AG10803 (cell line): Measurements from ENCODE around the gene B3GAT1.

Experiments used
- DNase-seq: peaks from one replicate; pipeline ENCODE4 v3.0.0; 2010; ENCODE audit warnings: low read depth
- H3K4me3 ChIP-seq: 2 replicates; pipeline ENCODE4 v1.5.1; 2011; ENCODE audit warnings: mild to moderate bottlenecking, low read length, control low read depth
- TF ChIP-seq, protein P1 (sequence below): conservative IDR thresholded peaks from 2 replicates; pipeline ENCODE4 v1.5.1; 2011; ENCODE audit warnings: mild to moderate bottlenecking, low read length, control low read depth, inconsistent platforms

The B3GAT1 gene

DNA sequence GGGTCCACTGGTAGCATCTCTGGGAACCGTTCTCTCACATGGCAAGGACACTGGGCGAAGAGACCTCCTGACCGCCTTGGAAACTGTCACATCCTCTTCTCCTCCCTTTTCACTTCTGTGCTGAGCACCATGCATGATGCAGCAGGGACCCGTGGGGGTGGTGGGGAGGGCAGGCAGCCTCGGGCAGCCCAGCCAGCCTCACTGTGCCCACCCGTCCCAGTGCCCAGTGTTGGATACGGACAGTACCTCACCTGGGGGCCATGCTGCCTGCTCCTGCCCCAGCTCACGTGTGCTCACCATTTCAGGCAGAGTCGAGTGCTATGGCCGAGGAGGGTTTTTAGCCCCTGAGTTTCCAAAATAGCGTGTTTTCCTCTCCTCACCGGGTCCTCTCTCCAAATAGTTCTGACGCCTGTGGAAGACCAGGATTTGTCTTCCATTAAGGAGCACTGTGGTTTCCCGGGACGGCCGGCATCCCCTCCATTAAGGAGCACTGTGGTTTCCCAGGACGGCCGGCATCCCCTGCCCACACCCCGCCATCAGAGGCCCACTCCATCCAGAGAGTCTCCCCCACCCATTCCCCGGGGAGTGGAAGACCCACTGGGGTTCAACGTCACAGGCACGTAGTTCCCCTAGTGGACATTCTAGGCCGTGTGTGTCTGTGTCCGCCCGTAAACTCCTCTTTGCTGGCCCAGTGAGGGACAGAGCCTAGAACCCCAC is 22.4 kb downstream of the B3GAT1 start:
- H3K4me3 ChIP-seq, result no peak overlapping the region
- no peak for DNase-seq
- TF ChIP-seq, protein P1, sequence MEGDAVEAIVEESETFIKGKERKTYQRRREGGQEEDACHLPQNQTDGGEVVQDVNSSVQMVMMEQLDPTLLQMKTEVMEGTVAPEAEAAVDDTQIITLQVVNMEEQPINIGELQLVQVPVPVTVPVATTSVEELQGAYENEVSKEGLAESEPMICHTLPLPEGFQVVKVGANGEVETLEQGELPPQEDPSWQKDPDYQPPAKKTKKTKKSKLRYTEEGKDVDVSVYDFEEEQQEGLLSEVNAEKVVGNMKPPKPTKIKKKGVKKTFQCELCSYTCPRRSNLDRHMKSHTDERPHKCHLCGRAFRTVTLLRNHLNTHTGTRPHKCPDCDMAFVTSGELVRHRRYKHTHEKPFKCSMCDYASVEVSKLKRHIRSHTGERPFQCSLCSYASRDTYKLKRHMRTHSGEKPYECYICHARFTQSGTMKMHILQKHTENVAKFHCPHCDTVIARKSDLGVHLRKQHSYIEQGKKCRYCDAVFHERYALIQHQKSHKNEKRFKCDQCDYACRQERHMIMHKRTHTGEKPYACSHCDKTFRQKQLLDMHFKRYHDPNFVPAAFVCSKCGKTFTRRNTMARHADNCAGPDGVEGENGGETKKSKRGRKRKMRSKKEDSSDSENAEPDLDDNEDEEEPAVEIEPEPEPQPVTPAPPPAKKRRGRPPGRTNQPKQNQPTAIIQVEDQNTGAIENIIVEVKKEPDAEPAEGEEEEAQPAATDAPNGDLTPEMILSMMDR, result no peak

DNA sequence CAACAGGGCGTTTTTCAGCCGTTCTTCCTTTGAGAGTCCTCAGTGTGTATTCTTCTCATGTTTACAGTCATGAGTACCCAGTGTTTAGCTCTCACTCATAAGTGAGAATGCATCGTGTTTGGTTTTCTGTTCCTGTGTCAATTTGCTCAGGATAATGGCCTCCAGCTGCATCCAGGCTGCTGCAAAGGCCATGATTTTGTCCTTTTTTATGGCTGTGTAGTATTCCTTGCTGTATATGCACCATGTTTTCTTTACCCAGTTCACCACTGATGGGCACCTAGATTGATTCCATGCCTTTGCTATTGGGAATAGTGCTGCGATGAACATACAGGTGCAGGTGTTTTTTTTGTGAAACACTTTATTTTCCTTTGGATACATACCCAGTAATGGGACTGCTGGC is 23.5 kb downstream of the B3GAT1 start:
- TF ChIP-seq, protein P1, result no peak
- no peak for DNase-seq
- no peak overlapping the region for H3K4me3 ChIP-seq

DNA sequence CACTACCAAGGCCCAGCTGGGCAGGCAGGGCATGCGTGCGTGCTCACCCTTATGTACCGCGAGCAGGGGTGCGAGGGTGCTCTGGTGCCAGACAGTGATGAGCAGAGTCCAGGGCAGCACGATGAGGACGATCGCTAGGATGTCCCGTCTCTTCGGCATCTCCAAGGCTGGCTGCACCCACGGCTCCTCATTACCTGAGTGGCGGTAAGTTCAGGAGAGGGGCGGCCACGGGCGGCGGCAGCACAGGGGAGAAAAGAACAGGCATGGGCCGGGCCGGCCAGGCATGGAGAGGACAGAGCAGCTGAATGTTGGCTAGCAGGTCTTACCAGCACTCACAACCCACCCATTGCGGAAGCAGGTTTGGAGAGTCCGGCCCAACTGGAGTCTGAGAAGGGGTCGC is 24.5 kb downstream of the B3GAT1 start:
- DNase-seq, result no peak
- TF ChIP-seq, protein P1, result no peak
- H3K4me3 ChIP-seq, result no peak overlapping the region

DNA sequence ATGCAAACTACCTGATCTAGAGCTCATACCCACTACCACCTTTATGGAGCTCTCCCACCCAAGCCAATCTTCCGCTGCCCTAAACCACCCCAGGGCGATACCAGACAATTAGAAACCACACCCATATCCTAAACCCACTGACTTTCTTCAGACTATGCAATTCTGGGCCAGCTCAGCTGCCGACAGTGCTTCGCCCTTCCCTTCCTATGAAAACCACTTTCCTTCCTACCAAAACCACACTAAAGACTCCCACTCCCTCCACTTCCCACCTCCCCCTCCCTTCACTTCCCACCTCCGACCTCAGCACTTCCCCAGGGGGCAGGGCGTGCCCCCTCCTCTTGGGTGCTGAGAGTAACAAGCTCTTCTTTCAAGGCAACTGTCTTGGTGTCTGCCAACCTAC is 25.1 kb downstream of the B3GAT1 start:
- DNase-seq, result no peak
- no peak overlapping the region for H3K4me3 ChIP-seq
- TF ChIP-seq, protein P1, result no peak

DNA sequence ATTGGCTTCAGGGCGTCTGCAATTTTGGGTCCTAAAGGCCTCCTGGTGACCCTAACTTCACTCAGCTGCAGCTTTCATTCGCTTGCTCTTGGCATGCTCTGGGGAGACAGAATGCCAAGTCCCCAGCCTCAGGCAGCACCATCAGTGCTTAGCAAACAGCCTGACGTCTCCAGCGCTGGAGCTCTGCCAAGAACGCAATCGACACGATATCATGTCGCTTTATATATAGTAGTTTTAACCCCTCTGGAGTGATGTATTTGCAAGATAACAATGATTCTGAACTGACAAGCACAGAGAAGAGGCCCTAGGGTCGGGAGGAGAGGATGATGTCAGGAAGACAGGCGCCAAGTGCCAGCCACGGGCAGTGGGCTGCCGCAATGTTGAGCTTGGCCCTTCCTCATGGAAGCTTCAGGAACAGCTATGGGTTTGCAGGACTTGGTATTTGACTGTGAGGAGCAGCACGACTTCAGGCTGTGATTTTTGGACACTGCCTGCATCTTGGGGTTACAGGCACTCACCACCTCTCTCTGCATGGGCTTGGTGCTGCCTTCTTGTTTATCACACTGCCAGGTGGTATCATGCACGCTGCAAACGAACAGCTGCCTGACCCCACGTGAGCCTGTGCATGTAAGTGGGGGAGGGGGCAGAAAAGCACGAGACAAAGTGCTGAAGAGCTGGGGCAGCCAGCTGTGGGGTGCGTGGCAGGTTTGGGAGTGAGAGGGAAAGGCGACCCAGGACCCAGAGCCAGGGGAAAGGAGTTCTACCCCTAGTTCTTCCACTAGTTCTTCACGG is 26.1 kb downstream of the B3GAT1 start:
- TF ChIP-seq, protein P1, result no peak
- DNase-seq, result no peak
- no peak overlapping the region for H3K4me3 ChIP-seq

DNA sequence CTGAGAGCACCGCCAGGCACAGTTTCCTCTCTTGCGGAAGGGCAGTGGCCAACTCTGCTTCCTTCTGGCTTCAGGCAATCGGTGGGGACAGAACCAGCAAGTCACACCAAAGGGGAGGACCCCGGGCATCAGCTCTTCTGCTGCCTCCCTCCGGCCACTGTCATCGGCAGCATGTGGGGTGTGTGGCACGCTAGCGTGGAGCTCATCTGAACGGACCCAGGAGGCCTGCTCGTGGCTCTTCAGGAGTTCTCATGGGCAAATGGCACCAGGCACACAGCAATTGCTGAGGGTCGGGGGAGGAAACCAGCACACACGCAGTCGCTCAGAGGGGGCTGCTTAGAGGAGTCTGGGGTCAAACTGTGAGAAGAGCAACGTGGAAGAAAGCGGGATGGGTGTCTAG is 26.9 kb downstream of the B3GAT1 start:
- no peak overlapping the region for H3K4me3 ChIP-seq
- no peak for DNase-seq
- TF ChIP-seq, protein P1, result no peak

DNA sequence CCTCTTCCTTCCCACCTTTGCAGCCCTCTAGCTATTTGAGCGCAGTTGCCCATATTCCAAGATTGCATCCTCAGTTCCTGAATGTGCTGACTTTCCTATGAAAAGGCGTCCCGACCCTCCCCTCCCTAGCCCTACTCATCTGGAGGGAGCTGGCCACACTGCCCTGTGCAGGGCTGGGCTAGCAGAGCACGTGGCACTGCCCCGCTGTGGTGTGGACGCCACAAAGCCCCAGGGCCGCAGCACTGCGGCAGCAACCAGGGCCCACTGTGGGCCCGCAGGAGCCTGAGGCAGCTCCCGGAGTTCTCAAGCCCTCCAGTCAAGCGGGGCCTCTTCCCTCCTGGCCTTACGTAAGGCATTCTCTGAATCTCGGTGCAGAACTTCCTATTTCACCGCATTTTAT is 27.6 kb downstream of the B3GAT1 start:
- no peak for DNase-seq
- TF ChIP-seq, protein P1, result no peak
- no peak overlapping the region for H3K4me3 ChIP-seq
